HG02763 (cell line): ENCODE results near the gene CEBPE.
"Not testable (repeated sequence)": the region's sequence is repeated elsewhere in the genome, so short reads cannot be mapped to it uniquely, and the experiment has no call there.

ENCODE experiments used
- ATAC-seq: cut with Tn5 transposase; IDR thresholded peaks from one replicate; pipeline ENCODE4 v1.9.1; 2021; ENCODE audit warnings: mild to moderate bottlenecking, moderate library complexity; ENCODE audit not compliant: unreplicated experiment

Gene CEBPE

GRCh38 chr14:23123419-23123818 is 4.4 kb upstream of the CEBPE start:
- ATAC-seq, result no peak

GRCh38 chr14:23122086-23122485 is 3.0 kb upstream of the CEBPE start:
- ATAC-seq, result no peak

- no peak for ATAC-seq
Measured at GRCh38 chr14:23121361-23121771, 2.3 kb upstream of the CEBPE start.

- ATAC-seq, result no peak
Measured at GRCh38 chr14:23120541-23121251, 1.6 kb upstream of the CEBPE start.

GRCh38 chr14:23119363-23120327 is 590 bp upstream of the CEBPE start:
- ATAC-seq, result no peak

- no peak for ATAC-seq
Measured at GRCh38 chr14:23117371-23118020, 1.6 kb downstream of the CEBPE start.

GRCh38 chr14:23115918-23116317 is 3.1 kb downstream of the CEBPE start:
- no peak for ATAC-seq

GRCh38 chr14:23115039-23115731 is 3.9 kb downstream of the CEBPE start:
- no peak for ATAC-seq

GRCh38 chr14:23114669-23115038 is 4.4 kb downstream of the CEBPE start:
- no peak for ATAC-seq

GRCh38 chr14:23114120-23114458 is 5.0 kb downstream of the CEBPE start:
- no peak for ATAC-seq

GRCh38 chr14:23113431-23114119 is 5.5 kb downstream of the CEBPE start:
- no peak for ATAC-seq

GRCh38 chr14:23112359-23113178 is 6.5 kb downstream of the CEBPE start:
- no peak for ATAC-seq

GRCh38 chr14:23110579-23111365 is 8.3 kb downstream of the CEBPE start:
- no peak for ATAC-seq

- ATAC-seq, result no peak
Measured at GRCh38 chr14:23109769-23110168, 9.3 kb downstream of the CEBPE start.

- not testable (repeated sequence) for ATAC-seq
Measured at GRCh38 chr14:23108169-23108568, 10.9 kb downstream of the CEBPE start.

GRCh38 chr14:23107620-23108019 is 11.4 kb downstream of the CEBPE start:
- ATAC-seq, result not testable (repeated sequence)

- no peak for ATAC-seq
Measured at GRCh38 chr14:23106747-23107045, 12.4 kb downstream of the CEBPE start.

GRCh38 chr14:23105348-23105824 is 13.7 kb downstream of the CEBPE start:
- no peak for ATAC-seq
